22Rv1 (cell line): ENCODE measurements around the gene KPNB1.

Source experiments
- CTCF ChIP-seq: fragments of 450-650 bp; IDR thresholded peaks from 2 replicates; pipeline ENCODE4 v1.5.1; 2017; ENCODE audit warnings: mild to moderate bottlenecking
- ZFX ChIP-seq: fragments of 450-650 bp; IDR thresholded peaks from 2 replicates; pipeline ENCODE4 v1.6.1; 2017; ENCODE audit warnings: antibody characterized with exemption, borderline replicate concordance

DNA sequence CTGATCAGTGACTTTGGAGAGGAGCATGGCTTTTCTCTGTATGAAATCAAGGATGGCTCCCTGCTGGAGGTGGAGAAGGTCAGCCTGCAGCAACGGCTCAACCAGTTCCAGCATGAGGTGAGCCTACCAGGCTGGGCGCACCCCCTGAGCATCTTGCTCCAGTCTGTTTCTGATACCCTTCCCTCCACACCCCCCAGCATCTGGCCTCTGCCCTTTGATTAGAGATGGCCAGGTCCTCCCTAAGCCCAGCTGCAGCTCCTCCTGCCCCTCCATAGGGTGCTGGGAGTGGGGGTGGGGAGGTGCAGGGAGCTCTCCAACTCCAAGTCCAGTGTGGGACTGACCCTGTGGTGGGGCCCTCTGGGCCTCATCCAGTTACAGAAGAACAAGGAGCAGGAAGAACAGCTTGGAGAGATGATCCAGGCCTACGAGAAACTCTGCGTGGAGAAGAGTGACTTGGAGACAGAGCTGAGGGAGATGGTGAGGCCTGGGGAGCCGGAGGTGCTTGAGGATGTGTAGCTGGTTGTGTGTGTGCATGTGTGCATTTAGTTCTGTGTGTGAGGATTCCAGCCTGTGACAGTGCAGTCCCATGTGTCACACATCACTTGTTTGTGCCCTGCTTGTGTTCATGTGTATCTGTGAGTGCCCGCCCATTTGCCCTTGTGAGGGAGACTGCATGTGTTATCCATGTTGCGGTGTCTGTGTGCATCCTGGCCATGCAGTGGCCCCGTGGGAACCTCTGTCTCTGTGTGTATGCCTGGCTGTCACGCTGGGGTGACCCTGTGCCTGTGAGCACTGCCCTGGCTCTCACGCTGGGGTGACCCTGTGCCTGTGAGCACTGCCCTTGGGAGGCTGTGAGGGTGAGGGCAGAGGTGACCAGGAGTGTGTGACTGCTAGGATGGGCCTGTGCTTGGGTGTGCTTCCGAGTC is 47.3 kb downstream of the KPNB1 start:
- TF ChIP-seq CTCF = no peak
- no peak for TF ChIP-seq ZFX
